Type B pancreatic cell (in vitro differentiated cells): ENCODE results near the gene PIGO. TPM values are rescaled to one million over a fixed set of nuclear protein-coding genes. Genes with fewer than 3 reads are reported as not detected.
A peak's percentile ranks its signal among the peaks of the same experiment; 100 is the strongest.

Source experiments
- DNase-seq: peaks from one replicate; pipeline ENCODE4 v3.0.0; 2021; ENCODE audit warnings: mixed read lengths; ENCODE audit not compliant: unreplicated experiment; ENCODE audit errors: extremely low spot score
- H3K27ac Mint-ChIP-seq: 2 replicates; pipeline ENCODE4 v1.8.0; 2021; ENCODE audit warnings: mild to moderate bottlenecking, mixed read lengths
- H3K27me3 Mint-ChIP-seq: 2 replicates; pipeline ENCODE4 v1.8.0; 2021; ENCODE audit warnings: mixed read lengths
- H3K36me3 Mint-ChIP-seq: 2 replicates; pipeline ENCODE4 v1.8.0; 2021; ENCODE audit warnings: mixed read lengths
- H3K4me1 Mint-ChIP-seq: one replicate; pipeline ENCODE4 v1.8.0; 2021; ENCODE audit warnings: mixed read lengths; ENCODE audit not compliant: unreplicated experiment
- H3K4me3 Mint-ChIP-seq: 2 replicates; pipeline ENCODE4 v1.8.0; 2021; ENCODE audit warnings: mild to moderate bottlenecking, mixed read lengths
- H3K9me3 Mint-ChIP-seq: 2 replicates; pipeline ENCODE4 v1.8.0; 2021; ENCODE audit warnings: mixed read lengths
- CTCF ChIP-seq: fragments of 200-600 bp; sonication (generic); conservative IDR thresholded peaks from 2 replicates; pipeline ENCODE4 v1.5.0; 2021; ENCODE audit warnings: antibody characterized with exemption, mild to moderate bottlenecking
- total RNA-seq: library from RNA; stranded (reverse); gene quantifications from 2 replicates; pipeline ENCODE4 v1.2.1, GENCODE V29; 2021; ENCODE audit warnings: low replicate concordance

The PIGO gene
- total RNA-seq, 1 donor from 2014 or later = 24.6 TPM

DNA sequence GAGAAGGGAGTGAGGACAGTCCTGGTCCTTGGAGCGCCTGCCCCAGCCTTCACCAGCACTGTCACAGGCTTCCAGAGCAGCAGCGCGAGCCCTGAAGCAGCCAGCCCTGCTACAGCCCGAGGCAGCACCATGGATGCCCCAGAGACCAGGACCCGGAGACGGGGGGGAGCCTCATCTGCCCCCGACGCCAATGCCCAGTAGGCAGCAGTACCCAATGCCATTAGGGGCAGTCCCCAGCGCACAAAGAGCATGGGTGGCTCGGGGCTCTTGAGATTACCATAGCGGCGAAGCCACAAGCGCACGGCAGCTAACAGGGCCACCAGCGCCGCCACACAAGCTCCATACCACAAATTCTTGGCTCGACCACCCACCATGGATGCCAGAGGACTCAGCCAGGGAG lies 4.9 kb downstream of the PIGO start:
- Mint-ChIP-seq H3K4me1 (peaks cover 11% of the 10 kb centered on the region), H3K27ac (no peak overlapping the region), H3K36me3 (peaks cover 11% of the 10 kb centered on the region), H3K4me3 (no peak overlapping the region), H3K9me3 (no peaks in the 10 kb centered on the region), H3K27me3 (no peaks in the 10 kb centered on the region)
- TF ChIP-seq CTCF = no peak
- no peak for DNase-seq

DNA sequence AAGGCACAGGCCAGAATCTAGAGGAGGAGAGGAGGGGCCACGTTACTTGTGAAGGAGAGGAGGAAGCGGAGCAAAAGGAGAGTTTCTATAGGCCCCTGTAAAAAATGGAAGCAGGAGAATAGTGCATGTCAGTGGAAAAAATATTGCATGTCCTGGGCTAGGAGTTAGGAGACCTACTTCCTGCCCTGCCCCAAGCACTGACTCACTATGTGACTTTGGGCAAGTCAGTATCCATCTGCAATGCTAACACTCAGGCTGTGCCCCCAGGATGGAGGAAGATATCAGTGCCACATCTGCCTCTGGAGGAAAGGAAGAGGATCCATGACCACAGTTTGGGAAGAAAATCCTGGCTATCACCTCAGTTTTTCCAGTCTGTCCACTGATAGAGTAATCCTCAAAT lies 7.0 kb downstream of the PIGO start:
- H3K27me3 Mint-ChIP-seq = no peaks in the 10 kb centered on the region
- no peaks in the 10 kb centered on the region for H3K9me3 Mint-ChIP-seq
- DNase-seq = no peak
- TF ChIP-seq CTCF = no peak
- H3K4me3 Mint-ChIP-seq = no peak overlapping the region
- peaks cover 1% of the 10 kb centered on the region for H3K4me1 Mint-ChIP-seq
- H3K27ac Mint-ChIP-seq = no peak overlapping the region
- H3K36me3 Mint-ChIP-seq = peaks cover 14% of the 10 kb centered on the region

GRCh38 chr9:35085078-35085477 lies 11.3 kb downstream of the PIGO start:
- H3K4me3 Mint-ChIP-seq = no peak overlapping the region
- H3K9me3 Mint-ChIP-seq = no peaks in the 10 kb centered on the region
- H3K27me3 Mint-ChIP-seq = no peaks in the 10 kb centered on the region
- no peak for DNase-seq
- H3K36me3 Mint-ChIP-seq = peaks cover 7% of the 10 kb centered on the region
- TF ChIP-seq CTCF = no peak
- no peak overlapping the region for H3K27ac Mint-ChIP-seq
- peaks cover 1% of the 10 kb centered on the region for H3K4me1 Mint-ChIP-seq

DNA sequence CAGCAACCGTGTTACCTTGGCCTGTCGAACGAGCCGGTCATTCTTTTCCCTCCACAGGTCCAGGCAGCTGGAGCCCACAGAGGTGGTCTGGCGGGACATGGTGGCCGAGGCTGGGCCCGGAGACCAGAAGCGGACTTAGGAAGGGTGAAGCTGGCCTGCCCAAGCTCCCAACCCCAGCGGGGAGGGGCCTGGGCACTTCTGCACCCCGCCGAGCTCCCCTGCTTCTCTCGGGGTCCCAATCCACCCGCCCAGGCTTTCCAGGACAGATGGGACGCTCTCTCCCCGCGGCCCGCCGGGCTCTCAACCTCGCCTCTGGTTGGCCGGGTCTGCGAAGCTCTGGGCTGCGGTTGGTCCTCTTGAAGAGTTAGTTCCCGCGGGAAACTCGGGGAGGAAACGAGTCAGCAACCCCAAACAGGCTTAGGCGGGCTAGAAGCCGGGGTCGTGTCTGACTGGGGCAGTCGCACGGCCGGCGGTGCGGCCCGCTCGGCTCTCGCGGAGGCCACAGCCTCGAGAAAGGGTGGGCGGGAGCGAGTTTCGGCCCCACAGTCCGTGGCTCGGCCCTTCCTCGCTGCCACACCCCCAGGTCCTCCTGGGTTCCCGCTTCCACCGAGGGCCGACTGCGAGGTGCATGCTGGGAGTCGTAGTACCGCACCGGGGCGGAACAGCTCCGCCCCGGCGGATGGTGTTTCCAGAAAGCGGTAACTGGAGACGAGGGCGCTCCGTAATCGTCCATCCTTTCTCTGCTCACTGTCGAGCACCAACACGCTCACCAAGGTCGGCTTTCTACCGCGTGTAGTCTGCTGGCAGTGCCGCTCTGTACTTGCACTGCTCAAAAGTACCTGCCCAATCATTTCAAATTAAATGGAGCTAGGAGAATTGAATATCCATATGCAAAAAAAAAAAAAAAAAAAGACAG lies 16.7 kb downstream of the PIGO start, which contains the start of gene FANCG:
FANCG (minus strand) TSS at position 517 of the 916 bp plus-strand sequence; CDS start at position 99, 418 bp downstream.
- Mint-ChIP-seq H3K27ac (peak within 1 kb of the TSS; percentile 90), H3K9me3 (no peaks in the 10 kb centered on the region), H3K36me3 (peaks cover 7% of the 10 kb centered on the region), H3K4me1 (peaks cover 20% of the 10 kb centered on the region), H3K27me3 (no peaks in the 10 kb centered on the region), H3K4me3 (peak within 1 kb of the TSS; percentile 97)
- TF ChIP-seq CTCF = no peak
- peak; percentile 87 for DNase-seq

GRCh38 chr9:35079041-35079425 lies 17.4 kb downstream of the PIGO start:
- TF ChIP-seq CTCF = no peak
- Mint-ChIP-seq H3K4me3 (peak overlapping the region; percentile 97), H3K4me1 (peaks cover 20% of the 10 kb centered on the region), H3K27me3 (no peaks in the 10 kb centered on the region), H3K9me3 (no peaks in the 10 kb centered on the region), H3K36me3 (peaks cover 13% of the 10 kb centered on the region), H3K27ac (peak overlapping the region; percentile 55)
- DNase-seq = no peak
